Upper lobe of right lung (tissue), 1 donor: Measurements from ENCODE around the gene TMEM185A. TPM values are rescaled to one million over a fixed set of nuclear protein-coding genes. Genes with fewer than 3 reads are reported as not detected.
"Not testable (repeated sequence)": the region's sequence is repeated elsewhere in the genome, so short reads cannot be mapped to it uniquely, and the experiment has no call there.

Source experiments
- ATAC-seq: fragments of 200-7000 bp; cut with Tn5 transposase; one replicate; pipeline ENCODE4 v1.9.1; 2020; ENCODE audit warnings: mild to moderate bottlenecking, moderate library complexity
- DNase-seq: peaks from one replicate; pipeline ENCODE4 v3.0.0-alpha.2; 2020
- H3K27ac ChIP-seq: fragments of 200-600 bp; one replicate; pipeline ENCODE4 v1.8.0; 2022
- H3K27me3 ChIP-seq: fragments of 200-600 bp; one replicate; pipeline ENCODE4 v1.8.0; 2022; ENCODE audit warnings: mild to moderate bottlenecking
- H3K36me3 ChIP-seq: fragments of 200-600 bp; one replicate; pipeline ENCODE4 v1.8.0; 2022
- H3K4me1 ChIP-seq: fragments of 200-600 bp; one replicate; pipeline ENCODE4 v1.8.0; 2022
- H3K4me3 ChIP-seq: fragments of 200-600 bp; one replicate; pipeline ENCODE4 v1.8.0; 2022; ENCODE audit warnings: mild to moderate bottlenecking
- H3K9me3 ChIP-seq: fragments of 200-600 bp; one replicate; pipeline ENCODE4 v1.8.0; 2022
- CTCF ChIP-seq: fragments of 200-600 bp; IDR thresholded peaks from one replicate; pipeline ENCODE4 v1.8.0; 2022; ENCODE audit warnings: antibody characterized with exemption
- intact Hi-C: fragments of 100-400 bp; cut with DNase I; formaldehyde crosslinking; loops from one replicate; pipeline ENCODE4 v1.11.0; 2022
- total RNA-seq: library from RNA; stranded (reverse); fragmentation: NEBNext Ultra II Directional; extraction: Animal tissue kit (Norgen Biotek cat#: 25700); gene quantifications from one replicate; pipeline ENCODE4 v1.2.1, GENCODE V29; 2021
- donor health status: DM: no; HTN: yes; CAD: no; lungs with severe emphysema.

TMEM185A gene
- total RNA-seq, 1 donor from 2014 or later: 19.9 TPM

DNA sequence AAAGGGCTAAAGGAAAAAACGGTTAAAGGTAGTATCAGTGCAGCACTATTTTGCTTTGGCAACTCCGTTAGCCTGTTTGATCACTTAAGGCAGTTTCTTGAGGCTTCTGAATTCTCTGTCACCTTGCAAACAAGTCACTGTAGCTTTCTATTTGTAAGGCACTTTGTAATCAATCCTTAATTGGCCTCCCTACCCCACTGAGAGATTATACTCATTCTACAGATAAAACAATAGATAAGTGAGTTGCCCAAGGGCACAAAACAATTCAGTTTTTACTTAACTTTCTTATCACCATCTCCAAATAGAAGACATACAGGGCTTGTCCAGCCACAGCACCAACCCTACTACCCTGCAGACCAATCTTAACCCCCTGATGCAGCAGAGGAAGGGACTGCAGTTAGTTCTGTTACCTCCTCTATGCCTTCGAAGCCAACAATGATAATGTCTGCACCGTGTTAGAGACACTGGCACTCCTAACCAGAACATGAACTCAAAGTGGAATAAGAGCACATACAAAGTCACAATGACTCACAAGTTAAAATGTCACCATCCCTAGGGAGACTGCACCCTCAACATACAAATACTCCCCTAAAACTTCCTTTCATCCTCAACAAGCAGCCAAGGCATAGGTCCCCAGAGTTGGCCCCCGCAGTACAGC, 1.7 kb downstream of the TMEM185A start:
- no peaks in the 10 kb centered on the region for H3K27me3 ChIP-seq
- H3K4me3 ChIP-seq: no peak overlapping the region
- DNase-seq (no peak), ATAC-seq (no peak)
- no peak overlapping the region for H3K27ac ChIP-seq
- H3K9me3 ChIP-seq: no peaks in the 10 kb centered on the region
- no peaks in the 10 kb centered on the region for H3K4me1 ChIP-seq
- H3K36me3 ChIP-seq: no peaks in the 10 kb centered on the region
- TF ChIP-seq CTCF: no peak
- intact Hi-C loops: no loop called here

DNA sequence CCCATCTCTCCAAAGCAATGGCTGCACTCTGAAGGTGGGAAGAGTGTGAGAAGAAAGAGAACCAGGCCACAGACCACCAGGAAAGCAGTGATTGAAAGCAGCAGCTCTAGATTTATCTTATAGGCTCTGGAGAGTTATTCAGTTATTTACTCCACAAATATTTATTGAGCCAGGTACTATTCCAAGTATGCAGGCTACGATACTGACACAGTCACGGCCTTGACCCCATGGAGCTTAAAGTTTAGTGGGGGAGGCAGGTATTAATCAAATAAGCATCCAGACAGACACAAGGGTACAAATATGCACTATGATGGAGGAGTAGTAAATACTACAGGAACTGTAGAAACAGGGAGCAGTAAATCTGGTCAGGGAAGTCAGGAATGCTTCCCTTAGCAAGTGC, 2.8 kb downstream of the TMEM185A start:
- Histone ChIP-seq H3K4me1 (no peaks in the 10 kb centered on the region), H3K27ac (no peak overlapping the region), H3K9me3 (no peaks in the 10 kb centered on the region), H3K36me3 (no peaks in the 10 kb centered on the region), H3K4me3 (no peak overlapping the region), H3K27me3 (no peaks in the 10 kb centered on the region)
- intact Hi-C loops: no loop called here
- ATAC-seq (no peak), DNase-seq (no peak)
- no peak for TF ChIP-seq CTCF

GRCh38 chrX:149628280-149628679, 3.3 kb downstream of the TMEM185A start:
- TF ChIP-seq CTCF: no peak
- no peaks in the 10 kb centered on the region for H3K36me3 ChIP-seq
- no peaks in the 10 kb centered on the region for H3K27me3 ChIP-seq
- H3K9me3 ChIP-seq: no peaks in the 10 kb centered on the region
- intact Hi-C loops: no loop called here
- no peak overlapping the region for H3K27ac ChIP-seq
- H3K4me1 ChIP-seq: no peaks in the 10 kb centered on the region
- ATAC-seq (no peak), DNase-seq (no peak)
- no peak overlapping the region for H3K4me3 ChIP-seq

DNA sequence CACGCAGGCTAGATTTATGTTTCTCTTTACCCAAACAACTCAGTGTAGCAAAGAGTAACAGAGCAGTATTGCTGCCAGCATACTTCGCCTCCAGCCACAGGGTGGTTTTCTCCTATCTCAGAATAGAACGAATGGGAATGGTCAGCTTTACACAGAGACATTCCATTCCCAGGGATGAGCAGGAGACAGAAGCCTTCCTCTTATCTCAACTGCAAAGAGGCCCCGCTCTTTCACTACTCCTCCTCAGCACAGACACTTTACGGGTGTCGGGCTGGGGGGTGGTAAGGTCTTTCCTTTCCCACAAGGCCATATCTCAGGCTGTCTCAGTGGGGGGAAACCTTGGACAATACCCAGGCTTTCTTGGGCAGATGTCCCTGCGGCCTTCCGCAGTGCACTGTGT, 4.8 kb downstream of the TMEM185A start:
- H3K4me3 ChIP-seq, intact Hi-C loops, H3K27ac ChIP-seq, H3K36me3 ChIP-seq, H3K4me1 ChIP-seq, DNase-seq, ATAC-seq, H3K9me3 ChIP-seq, H3K27me3 ChIP-seq: not testable (repeated sequence)

- ATAC-seq, H3K36me3 ChIP-seq, H3K9me3 ChIP-seq, H3K27me3 ChIP-seq, H3K4me3 ChIP-seq, H3K27ac ChIP-seq, intact Hi-C loops, DNase-seq, H3K4me1 ChIP-seq: not testable (repeated sequence)
Measured at GRCh38 chrX:149619662-149620061, 11.9 kb downstream of the TMEM185A start.

GRCh38 chrX:149618871-149619270, 12.7 kb downstream of the TMEM185A start:
- no peak for TF ChIP-seq CTCF
- DNase-seq: no peak
- no peak overlapping the region for H3K4me3 ChIP-seq
- H3K27ac ChIP-seq: no peak overlapping the region
- H3K9me3 ChIP-seq: no peaks in the 10 kb centered on the region
- no peak for ATAC-seq
- no peaks in the 10 kb centered on the region for H3K4me1 ChIP-seq
- H3K27me3 ChIP-seq: no peaks in the 10 kb centered on the region
- intact Hi-C loops: no loop called here
- no peaks in the 10 kb centered on the region for H3K36me3 ChIP-seq

- intact Hi-C loops: no loop called here
- no peak overlapping the region for H3K4me3 ChIP-seq
- no peaks in the 10 kb centered on the region for H3K9me3 ChIP-seq
- no peak for ATAC-seq
- DNase-seq: no peak
- H3K27ac ChIP-seq: no peak overlapping the region
- H3K36me3 ChIP-seq: no peaks in the 10 kb centered on the region
- no peak for TF ChIP-seq CTCF
- H3K27me3 ChIP-seq: no peaks in the 10 kb centered on the region
- H3K4me1 ChIP-seq: no peaks in the 10 kb centered on the region
Measured at GRCh38 chrX:149611623-149612175, 19.9 kb downstream of the TMEM185A start.
